A549 (cell line): Measurements from ENCODE around the gene RND2.

Source experiments
- BHLHE40 ChIP-seq: IDR thresholded peaks from 2 replicates; pipeline ENCODE4 v1.6.1; 2012; ENCODE audit warnings: low read depth, low read length, inconsistent platforms
- CHD2 ChIP-seq: fragments of 150-350 bp; IDR thresholded peaks from 2 replicates; pipeline ENCODE4 v1.6.1; 2014; ENCODE audit warnings: low read length; ENCODE audit not compliant: partially characterized antibody
- CTCF ChIP-seq: fragments of >200 bp; sonication (Bioruptor Twin); formaldehyde crosslinking; IDR thresholded peaks from 3 replicates; pipeline ENCODE4 v1.5.1; 2016
- JUN ChIP-seq, 2 experiments: fragments of >200 bp; sonication (Bioruptor Twin); formaldehyde crosslinking; IDR thresholded peaks; 2 replicates in 1 of 2; 3 replicates in 1 of 2; pipeline ENCODE4 v1.6.1; 2016 to 2017

GRCh38 chr17:42989141-42989540 is 35.9 kb upstream of the RND2 start:
- TF ChIP-seq CTCF = no peak
- TF ChIP-seq CHD2 = no peak
- TF ChIP-seq BHLHE40 = no peak
- no peak for TF ChIP-seq JUN (IDR thresholded peaks at IDR 0.05)
